ENCODE measurements around the gene BRINP2.

DNA sequence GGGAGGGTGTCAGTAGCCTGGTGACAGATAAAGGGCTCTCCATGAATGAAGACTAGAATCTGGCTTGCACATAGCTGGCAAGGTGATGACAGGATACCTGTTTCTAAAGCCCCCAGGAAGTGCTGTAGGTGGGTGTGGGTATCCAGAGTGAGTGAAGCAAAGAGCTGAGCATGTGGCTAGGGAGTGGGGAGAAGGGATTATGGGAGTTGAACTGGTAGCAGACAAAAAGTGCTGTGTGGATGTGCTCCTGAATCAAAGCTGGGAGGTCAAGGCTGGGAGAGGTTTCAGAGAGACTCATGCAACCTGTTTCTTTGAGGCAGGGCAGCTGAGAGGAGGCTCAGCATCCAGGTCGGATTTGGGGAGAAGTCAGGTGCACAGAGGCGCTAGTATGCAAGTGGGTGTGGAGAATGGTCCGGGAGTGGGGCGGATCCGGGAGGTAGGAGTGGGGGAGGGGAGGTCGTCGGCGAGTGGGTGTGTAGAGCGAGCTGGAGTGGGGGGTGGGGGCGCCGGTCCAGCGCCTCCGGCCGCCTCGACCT is 6.8 kb upstream of the BRINP2 start:
- TF ChIP-seq, protein P1, sequence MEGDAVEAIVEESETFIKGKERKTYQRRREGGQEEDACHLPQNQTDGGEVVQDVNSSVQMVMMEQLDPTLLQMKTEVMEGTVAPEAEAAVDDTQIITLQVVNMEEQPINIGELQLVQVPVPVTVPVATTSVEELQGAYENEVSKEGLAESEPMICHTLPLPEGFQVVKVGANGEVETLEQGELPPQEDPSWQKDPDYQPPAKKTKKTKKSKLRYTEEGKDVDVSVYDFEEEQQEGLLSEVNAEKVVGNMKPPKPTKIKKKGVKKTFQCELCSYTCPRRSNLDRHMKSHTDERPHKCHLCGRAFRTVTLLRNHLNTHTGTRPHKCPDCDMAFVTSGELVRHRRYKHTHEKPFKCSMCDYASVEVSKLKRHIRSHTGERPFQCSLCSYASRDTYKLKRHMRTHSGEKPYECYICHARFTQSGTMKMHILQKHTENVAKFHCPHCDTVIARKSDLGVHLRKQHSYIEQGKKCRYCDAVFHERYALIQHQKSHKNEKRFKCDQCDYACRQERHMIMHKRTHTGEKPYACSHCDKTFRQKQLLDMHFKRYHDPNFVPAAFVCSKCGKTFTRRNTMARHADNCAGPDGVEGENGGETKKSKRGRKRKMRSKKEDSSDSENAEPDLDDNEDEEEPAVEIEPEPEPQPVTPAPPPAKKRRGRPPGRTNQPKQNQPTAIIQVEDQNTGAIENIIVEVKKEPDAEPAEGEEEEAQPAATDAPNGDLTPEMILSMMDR (IDR thresholded peaks at IDR 0.05) = no peak
- TF ChIP-seq POLR2A (IDR thresholded peaks at IDR 0.05) = no peak

Data from heart left ventricle (tissue), 13 donors.